BE2C (cell line): Measurements from ENCODE around the gene ADSS1.

Experiments used
- DNase-seq: peaks from one replicate; pipeline ENCODE4 v3.0.0-alpha.2; 2020
- H3K27me3 ChIP-seq: fragments of 250-450 bp; sonication (Bioruptor Pico); 2 replicates; pipeline ENCODE4 v1.5.1; 2020; ENCODE audit warnings: mild to moderate bottlenecking
- H3K36me3 ChIP-seq: fragments of 250-450 bp; sonication (Bioruptor Pico); 2 replicates; pipeline ENCODE4 v1.5.1; 2020; ENCODE audit warnings: mild to moderate bottlenecking
- H3K4me1 ChIP-seq: fragments of 250-450 bp; sonication (Bioruptor Pico); 2 replicates; pipeline ENCODE4 v1.5.1; 2020
- H3K4me3 ChIP-seq: 2 replicates; pipeline ENCODE4 v1.5.1; 2011; ENCODE audit warnings: low read depth, low read length
- H3K9me3 ChIP-seq: fragments of 250-450 bp; sonication (Bioruptor Pico); 2 replicates; pipeline ENCODE4 v1.5.1; 2020
- TF ChIP-seq, protein P1 (sequence below): IDR thresholded peaks from 2 replicates; pipeline ENCODE4 v1.5.1; 2012; ENCODE audit warnings: mild to moderate bottlenecking, low read depth, low read length

Gene ADSS1

DNA sequence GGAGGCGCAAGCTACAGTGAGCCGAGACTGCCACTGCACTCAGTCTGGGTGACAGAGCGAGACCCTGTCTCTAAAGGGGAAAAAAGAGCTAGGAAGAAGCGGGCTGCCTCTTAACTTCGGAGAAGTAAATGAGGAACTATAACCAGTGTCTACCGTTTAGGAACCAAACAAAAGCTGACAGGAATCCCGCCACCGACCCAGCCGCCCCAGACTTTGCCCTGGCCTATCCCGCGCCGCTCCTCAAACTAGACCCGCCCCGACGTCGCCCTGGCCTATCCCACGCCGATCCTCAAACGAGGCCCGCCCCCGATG, 28.4 kb downstream of the ADSS1 start:
- H3K9me3 ChIP-seq, result peaks cover 3% of the 10 kb centered on the region; the same call in 1 of the 2 replicates
- H3K4me1 ChIP-seq, result no peaks in the 10 kb centered on the region
- peaks cover 24% of the 10 kb centered on the region for H3K36me3 ChIP-seq
- no peak for DNase-seq
- no peaks in the 10 kb centered on the region for H3K27me3 ChIP-seq
- H3K4me3 ChIP-seq, result peak overlapping the region; percentile 33
- TF ChIP-seq, protein P1, sequence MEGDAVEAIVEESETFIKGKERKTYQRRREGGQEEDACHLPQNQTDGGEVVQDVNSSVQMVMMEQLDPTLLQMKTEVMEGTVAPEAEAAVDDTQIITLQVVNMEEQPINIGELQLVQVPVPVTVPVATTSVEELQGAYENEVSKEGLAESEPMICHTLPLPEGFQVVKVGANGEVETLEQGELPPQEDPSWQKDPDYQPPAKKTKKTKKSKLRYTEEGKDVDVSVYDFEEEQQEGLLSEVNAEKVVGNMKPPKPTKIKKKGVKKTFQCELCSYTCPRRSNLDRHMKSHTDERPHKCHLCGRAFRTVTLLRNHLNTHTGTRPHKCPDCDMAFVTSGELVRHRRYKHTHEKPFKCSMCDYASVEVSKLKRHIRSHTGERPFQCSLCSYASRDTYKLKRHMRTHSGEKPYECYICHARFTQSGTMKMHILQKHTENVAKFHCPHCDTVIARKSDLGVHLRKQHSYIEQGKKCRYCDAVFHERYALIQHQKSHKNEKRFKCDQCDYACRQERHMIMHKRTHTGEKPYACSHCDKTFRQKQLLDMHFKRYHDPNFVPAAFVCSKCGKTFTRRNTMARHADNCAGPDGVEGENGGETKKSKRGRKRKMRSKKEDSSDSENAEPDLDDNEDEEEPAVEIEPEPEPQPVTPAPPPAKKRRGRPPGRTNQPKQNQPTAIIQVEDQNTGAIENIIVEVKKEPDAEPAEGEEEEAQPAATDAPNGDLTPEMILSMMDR, result no peak

DNA sequence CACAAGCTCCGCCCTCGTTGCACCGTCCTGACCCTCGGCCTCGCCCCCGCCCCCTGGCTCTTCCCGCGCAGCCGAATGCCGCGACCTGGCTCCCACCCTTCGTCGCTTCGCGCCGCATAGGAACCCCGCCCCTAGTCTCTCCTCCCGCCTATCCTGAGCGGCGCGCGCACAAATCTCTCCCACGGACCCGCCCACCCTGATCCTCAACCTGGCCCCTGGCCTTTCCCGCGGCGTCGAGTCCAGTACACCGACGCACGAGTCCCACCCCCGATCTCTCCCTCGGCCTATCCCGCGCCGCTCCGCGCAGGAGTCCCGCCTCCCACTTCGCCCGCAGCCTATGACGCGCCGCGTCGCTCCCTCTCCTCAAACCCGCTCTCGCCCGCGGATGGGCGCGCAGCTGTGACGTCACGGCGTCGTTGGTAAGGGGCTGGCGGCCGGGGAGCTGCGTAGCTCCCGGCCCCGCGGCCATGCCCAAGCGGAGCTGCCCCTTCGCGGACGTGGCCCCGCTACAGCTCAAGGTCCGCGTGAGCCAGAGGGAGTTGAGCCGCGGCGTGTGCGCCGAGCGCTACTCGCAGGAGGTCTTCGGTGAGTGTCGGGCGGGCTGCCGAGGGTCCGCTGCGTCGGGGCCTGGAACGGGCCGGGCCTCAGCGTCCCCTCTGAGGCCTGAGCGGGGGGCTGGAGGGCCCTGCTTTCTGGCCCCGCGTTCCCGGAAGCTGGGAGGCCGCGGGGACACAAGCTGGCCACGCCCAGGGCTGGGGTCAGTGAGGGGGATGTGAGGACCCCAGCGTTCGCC, 28.9 kb downstream of the ADSS1 start, which contains the start of gene SIVA1:
Gene SIVA1, plus strand, starts transcription at position 413 of the 793 bp plus-strand sequence. Its CDS starts 55 bp downstream, at position 468.
- TF ChIP-seq, protein P1, result no peak
- H3K9me3 ChIP-seq, result peaks cover 3% of the 10 kb centered on the region; the same call in 1 of the 2 replicates
- H3K36me3 ChIP-seq, result peaks cover 27% of the 10 kb centered on the region
- H3K4me1 ChIP-seq, result no peaks in the 10 kb centered on the region
- H3K4me3 ChIP-seq, result peak within 1 kb of the TSS; percentile 89
- peak; percentile 100 for DNase-seq
- H3K27me3 ChIP-seq, result no peaks in the 10 kb centered on the region

DNA sequence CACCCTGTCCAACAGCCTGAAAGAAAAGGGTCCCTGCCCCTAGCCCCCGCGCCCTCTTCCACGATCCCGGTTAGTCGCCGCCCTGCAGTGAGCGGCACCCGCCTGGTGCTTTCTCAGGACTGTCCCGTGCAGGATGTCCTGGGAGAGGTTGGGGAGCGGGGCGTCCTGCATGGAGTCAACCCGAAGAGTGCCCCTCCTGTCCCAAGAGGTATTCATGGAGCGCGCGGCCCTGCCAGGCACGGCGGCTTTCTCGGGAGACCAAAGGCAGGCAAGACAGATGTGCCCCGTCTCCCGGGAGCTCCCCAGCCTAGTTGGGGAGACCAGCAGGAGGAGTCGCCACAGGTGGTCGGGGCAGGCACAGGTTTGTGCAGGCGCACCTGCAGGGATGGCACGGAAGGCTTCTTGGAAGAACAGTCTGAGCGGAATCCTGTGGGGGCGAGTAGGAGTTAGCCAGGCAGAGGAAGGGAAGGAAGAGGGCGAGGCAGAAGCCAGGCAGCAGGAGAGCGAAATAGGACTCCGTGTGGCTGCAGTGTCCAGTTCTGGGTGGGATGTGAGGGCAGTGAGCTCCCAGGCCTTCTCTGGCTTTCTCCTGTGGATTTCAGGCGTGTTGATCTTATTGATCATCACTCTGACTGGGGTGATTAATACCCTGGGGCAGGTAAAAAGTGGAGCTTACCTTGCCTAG, 29.6 kb downstream of the ADSS1 start:
- Histone ChIP-seq H3K9me3 (peaks cover 3% of the 10 kb centered on the region; the same call in 1 of the 2 replicates), H3K4me3 (peak overlapping the region; percentile 89), H3K36me3 (peaks cover 31% of the 10 kb centered on the region), H3K27me3 (no peaks in the 10 kb centered on the region), H3K4me1 (no peaks in the 10 kb centered on the region)
- no peak for DNase-seq
- TF ChIP-seq, protein P1, result no peak

DNA sequence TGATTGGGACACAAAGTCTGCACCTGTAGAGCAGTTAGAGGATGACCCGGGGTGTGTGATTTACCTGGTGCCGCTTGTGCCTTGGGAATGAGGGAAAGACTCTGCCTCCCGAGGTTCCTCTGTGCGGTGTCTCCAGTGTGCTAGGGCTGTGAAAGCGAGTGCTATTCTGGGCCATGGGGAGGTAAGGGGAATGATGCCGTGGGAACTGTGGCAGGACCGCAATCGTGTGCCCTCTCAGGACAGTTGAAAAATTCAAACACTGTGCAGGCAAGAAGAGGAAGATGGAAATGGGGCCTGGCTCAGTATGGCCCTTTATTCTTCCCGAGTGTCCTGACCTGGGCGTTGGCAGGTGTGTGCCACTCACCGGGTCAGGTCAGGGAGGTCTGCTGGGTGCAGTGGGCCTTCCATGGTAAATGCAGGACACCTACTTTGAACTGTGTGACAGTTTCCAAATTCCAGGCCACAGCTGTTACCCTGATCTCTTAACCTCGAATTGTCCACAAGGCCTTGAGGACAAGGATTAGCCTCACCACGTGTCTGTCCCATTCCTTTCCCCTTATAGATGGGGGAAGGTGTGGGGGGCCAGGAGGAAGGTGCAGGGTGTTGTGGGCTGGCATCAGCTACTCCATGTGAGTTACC, 30.3 kb downstream of the ADSS1 start:
- Histone ChIP-seq H3K4me1 (no peaks in the 10 kb centered on the region), H3K9me3 (peaks cover 3% of the 10 kb centered on the region; the same call in 1 of the 2 replicates), H3K27me3 (no peaks in the 10 kb centered on the region), H3K36me3 (peaks cover 33% of the 10 kb centered on the region), H3K4me3 (peak overlapping the region; percentile 89)
- DNase-seq, result no peak
- TF ChIP-seq, protein P1, result no peak

DNA sequence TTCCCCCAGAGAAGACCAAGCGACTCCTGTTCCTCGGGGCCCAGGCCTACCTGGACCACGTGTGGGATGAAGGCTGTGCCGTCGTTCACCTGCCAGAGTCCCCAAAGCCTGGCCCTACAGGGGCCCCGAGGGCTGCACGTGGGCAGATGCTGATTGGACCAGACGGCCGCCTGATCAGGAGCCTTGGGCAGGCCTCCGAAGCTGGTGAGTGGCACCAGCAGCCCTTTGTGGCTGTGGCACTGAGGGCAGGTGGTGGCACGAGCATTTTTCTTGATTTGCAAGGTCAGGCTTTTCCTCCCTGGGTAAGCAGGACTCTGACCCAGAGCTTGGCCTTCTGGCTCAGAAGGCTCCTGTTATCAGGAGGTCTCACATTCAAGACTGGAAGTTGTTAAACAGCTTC, 31.6 kb downstream of the ADSS1 start:
- Histone ChIP-seq H3K27me3 (no peaks in the 10 kb centered on the region), H3K4me3 (no peak overlapping the region), H3K4me1 (no peaks in the 10 kb centered on the region), H3K36me3 (peaks cover 40% of the 10 kb centered on the region), H3K9me3 (peaks cover 3% of the 10 kb centered on the region; the same call in 1 of the 2 replicates)
- no peak for DNase-seq
- TF ChIP-seq, protein P1, result no peak
